ENCODE measurements around the gene DOCK2.
"Not testable (repeated sequence)": the region's sequence is repeated elsewhere in the genome, so short reads cannot be mapped to it uniquely, and the experiment has no call there.

Gene DOCK2

GRCh38 chr5:170076211-170076610 is 439.1 kb downstream of the DOCK2 start:
- no peak for DNase-seq

- no peak for DNase-seq
These were observed 439.7 kb downstream of the DOCK2 start for GRCh38 chr5:170076739-170077138.

- no peak for DNase-seq
These were observed 440.5 kb downstream of the DOCK2 start for GRCh38 chr5:170077526-170077925.

DNA sequence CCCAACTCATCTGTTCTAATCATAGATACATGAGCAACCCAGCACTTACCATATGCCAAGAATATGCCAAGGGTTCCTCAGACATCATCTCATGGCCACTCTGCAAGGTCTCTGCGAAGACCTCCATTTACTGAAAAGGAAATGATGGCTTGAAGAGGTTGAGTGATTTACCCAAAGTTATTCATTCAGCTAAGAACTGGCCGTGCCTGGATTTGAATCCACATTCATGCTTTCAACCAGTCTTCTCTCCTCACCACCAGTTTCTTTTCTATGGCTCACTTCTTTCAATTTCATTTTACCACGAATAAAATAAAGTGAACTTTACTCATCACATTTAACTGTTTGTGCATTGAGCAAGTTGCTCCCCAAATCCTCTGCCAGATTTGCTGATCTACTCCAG is 441.4 kb downstream of the DOCK2 start:
- no peak for DNase-seq

- no peak for DNase-seq
These were observed 441.9 kb downstream of the DOCK2 start for GRCh38 chr5:170078931-170079330.

- DNase-seq = no peak
These were observed 443.1 kb downstream of the DOCK2 start for GRCh38 chr5:170080217-170080616.

GRCh38 chr5:170080786-170081445 is 443.8 kb downstream of the DOCK2 start:
- DNase-seq = no peak

GRCh38 chr5:170081616-170082015 is 444.5 kb downstream of the DOCK2 start:
- no peak for DNase-seq

GRCh38 chr5:170082701-170083100 is 445.6 kb downstream of the DOCK2 start:
- DNase-seq = no peak

DNA sequence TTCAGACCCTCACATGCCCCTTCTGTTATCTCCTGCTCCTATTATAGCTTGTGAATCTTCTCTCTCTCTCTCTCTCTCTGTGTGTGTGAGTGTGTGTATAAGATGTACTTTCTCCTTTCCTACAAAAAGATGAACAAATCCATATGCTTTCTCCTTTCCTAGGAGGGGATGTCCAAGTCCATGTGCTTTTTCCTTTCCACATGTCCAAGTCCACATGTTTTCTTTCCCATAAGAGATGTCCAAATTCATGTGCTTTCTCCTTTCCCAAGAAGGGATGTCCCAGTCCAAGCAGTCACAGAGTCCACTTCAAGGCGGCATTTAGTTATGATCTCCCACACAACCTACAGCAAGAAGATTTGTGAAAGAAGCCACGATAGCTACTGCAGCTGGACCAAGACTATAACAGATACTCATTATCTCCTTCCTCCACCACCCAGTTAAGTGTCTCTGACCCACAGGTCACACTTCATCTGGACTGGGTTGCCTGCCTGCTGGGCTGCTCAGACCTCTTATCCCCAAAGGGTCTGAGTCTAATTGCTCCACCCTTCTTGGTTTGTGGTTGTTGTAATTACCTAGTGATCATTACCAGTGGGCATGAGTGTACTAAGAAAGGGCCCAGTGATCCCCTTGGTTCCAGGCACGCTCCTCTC is 450.2 kb downstream of the DOCK2 start:
- DNase-seq = no peak

DNA sequence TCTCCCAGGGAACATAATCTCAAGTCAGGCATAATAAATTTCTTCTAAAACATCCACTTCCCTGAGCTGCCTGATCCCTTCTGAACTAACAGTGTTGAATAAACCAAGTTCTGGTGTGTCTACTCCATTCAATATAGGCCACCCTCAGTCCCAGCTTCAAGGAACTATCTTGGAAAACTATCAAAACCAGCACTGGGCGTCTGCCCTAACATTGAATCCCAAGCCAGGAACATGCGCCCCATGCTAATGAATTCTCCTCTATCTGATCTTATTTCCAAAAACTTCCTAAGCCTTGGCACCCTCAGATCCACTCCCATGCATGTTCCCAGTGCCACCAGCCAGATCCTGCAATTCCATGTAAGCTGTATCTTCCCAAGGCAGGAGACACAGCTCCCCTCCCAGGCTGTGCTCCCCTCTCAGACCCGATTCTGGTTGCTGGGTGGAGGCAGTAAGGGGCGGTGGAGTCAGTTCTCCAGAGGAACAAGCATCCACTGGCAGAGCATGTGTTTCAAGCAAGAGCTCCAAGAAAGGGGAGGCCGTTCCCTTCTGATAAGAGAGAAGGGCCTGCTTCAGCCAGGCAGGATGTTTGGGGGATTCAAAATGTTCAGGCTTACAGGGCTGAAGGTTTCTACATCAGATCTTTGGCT is 455.5 kb downstream of the DOCK2 start:
- DNase-seq = no peak

GRCh38 chr5:170094329-170094728 is 457.3 kb downstream of the DOCK2 start:
- DNase-seq = not testable (repeated sequence)

DNA sequence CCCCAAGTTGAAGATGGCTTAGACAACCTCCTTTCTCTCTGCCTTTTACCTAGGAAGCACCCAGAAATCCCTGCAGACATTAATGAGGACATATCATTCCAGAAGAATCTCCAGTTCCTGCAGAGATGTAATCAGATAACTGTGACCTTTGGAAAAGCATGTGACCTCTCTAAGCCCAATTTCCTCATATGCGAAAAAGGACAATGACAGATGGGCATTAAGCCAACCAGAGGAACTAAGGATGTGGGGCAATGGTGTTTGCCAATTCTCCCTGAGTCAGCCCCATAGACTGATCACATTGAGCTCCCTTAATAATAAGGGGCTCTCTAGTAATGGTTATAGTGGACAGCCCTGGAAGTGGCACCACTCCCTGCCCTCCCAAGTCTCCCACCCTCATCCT is 458.6 kb downstream of the DOCK2 start:
- DNase-seq = no peak

DNA sequence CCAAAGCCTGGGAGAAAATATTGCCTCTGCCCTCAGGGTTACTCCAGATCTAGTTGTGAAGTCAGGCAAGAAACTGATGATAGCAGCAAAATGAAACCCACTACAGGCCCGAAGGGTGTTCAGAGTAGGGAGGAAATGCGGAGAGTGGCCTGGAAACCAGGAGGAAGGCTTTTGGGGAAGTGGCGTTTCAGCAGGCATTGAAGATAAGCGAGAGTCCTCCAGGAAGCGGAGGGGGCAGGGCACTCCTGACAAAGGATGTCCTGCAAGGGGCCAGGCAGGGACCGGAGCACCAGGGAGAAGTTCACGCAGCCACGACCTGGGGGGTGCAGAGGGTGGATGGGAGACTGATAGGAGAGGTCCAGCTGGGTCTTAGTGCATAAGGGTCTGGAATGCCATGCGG is 460.9 kb downstream of the DOCK2 start:
- no peak for DNase-seq

DNA sequence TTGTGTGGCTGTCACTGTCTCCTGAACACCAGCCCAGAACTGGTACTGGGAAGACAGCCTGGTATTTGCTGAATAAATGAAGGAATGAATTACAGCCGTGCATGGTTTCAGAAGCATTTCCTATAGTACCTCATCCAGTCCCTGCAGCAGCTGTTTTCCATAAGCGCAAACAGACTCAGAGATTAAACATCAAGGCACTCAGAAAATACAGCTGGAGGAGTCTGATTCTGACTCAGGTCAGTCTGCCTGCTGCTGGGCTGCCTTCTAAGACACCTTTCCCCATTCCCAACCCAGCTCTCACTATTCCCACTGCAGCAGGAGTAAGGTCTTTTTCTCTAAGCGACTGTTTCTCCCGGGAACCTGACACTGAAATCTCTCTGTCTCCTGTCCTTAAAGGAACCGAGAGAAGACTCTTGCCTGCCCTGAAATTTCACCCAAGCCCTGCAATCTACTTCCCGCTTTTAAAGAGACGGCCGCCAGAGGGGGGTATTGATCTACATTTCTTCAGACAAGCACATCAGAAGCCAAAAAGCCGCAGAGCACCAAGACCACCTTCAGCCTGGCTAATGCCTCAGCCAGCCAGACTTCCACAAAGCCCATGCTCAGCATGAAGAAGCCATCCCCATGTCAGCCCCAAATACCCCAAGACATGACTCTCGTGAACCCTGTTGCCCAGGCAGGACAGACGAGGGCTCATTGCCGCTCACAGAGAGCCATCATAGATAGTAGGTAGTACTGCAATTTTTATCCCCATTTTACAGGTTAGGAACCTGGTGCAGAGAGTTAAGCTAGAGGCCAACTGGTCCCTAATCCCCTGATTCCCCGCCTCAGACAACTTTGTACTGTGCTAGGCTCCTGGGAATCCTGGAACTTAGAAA is 463.2 kb downstream of the DOCK2 start:
- DNase-seq = peak; percentile 67

DNA sequence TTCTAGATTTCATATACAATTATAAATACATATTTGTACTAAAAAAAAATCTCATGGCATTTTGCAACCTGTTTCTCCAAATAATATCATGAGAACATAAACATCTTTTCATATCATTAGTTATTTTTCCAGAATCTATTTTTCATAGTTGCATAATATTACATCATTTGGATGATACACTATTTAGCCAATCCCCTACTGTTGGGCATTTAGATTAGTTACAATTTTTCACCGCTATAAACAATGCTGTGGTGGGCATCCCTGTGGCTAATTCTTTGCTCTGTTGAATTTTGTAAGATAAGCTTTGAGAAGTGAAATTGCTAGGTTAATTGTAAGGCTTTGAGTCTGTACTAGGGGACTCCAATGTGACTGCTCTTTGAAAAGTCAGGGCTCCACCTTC is 466.4 kb downstream of the DOCK2 start:
- DNase-seq = no peak

- DNase-seq = no peak
These were observed 467.2 kb downstream of the DOCK2 start for GRCh38 chr5:170104299-170104698.

GRCh38 chr5:170104710-170105109 is 467.6 kb downstream of the DOCK2 start:
- no peak for DNase-seq

DNA sequence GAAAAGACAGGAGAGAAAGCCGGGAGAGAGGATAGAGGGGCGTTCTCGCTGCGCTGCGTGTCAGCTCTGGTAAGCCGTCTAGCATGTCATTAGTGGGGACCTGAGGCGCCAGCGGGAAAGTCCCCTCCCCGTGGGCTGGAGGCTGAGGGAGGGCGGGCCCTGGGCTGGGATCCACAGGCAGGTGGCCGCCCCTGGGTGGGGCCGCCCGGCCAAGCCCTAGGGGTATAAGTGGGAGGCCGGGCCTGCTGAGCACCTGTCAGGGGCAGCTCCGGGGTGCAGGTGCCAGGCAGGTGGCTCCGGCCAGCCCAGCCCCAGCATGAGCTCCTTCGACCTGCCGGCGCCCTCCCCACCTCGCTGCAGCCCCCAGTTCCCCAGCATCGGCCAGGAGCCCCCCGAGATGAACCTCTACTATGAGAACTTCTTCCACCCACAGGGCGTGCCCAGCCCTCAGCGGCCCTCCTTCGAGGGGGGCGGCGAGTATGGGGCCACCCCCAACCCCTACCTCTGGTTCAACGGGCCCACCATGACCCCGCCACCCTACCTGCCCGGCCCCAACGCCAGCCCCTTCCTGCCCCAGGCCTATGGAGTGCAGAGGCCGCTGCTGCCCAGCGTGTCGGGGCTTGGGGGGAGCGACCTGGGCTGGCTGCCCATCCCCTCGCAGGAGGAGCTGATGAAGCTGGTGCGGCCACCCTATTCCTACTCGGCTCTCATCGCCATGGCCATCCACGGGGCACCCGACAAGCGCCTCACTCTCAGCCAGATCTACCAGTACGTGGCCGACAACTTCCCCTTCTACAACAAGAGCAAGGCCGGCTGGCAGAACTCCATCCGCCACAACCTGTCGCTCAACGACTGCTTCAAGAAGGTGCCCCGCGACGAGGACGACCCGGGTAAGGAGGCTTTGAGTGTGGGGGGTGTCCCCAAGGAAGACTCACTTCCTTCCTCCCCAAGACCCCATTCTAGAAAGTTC is 468.9 kb downstream of the DOCK2 start, which contains the start of gene FOXI1:
Gene FOXI1 (plus strand): TSS at position 256 of the 970 bp plus-strand sequence. CDS start 61 bp downstream, at position 317.
- DNase-seq = no peak

DNA sequence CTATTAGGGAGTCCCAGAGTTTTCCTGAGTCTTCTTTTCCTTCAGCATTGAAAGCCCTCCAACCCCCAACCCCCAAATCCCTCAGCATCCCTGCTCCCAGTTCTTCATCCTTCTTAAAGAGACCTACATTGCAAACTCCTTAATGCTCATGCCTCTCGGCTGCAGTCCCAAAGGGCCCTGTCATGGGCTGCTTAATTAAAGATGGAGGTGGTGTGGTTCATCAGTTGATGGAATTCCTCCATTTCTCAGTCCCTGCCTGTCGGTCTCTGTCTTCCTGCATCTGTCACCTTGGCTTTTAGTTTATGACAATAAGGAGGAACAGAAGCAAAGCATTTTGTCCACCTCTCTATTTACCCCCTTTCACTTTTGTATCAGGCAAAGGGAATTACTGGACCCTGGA is 470.6 kb downstream of the DOCK2 start:
- DNase-seq = no peak

DNA sequence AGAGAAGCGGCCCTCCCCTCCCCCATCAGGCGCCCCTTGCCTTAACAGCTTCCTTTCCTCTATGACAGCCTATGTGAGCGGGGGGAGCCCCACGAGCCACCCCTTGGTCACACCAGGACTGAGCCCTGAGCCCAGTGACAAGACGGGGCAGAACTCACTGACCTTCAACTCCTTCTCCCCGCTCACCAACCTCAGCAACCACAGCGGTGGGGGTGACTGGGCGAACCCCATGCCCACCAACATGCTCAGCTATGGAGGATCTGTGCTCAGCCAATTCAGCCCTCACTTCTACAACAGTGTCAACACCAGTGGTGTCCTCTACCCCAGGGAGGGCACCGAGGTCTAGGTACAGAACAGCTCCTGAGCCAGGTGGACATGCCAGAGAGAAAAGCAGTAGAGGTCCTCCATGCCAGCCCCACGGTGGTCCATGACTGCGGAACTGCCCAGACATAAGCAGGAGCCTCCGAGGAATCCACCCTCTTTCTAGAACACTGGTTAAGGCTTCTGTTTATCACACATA is 471.3 kb downstream of the DOCK2 start:
- no peak for DNase-seq
